ENCODE results near the gene CDK5RAP1.
"Not testable (repeated sequence)": the region's sequence is repeated elsewhere in the genome, so short reads cannot be mapped to it uniquely, and the experiment has no call there.

The CDK5RAP1 gene

GRCh38 chr20:33393609-33394008 lies 7.7 kb downstream of the CDK5RAP1 start:
- H3K4me3 ChIP-seq (ENCODE audit: low read length): no peak overlapping the region
- TF ChIP-seq CTCF (conservative IDR thresholded peaks at IDR 0.05; ENCODE audit: low read length): no peak
- DNase-seq (ENCODE audit: low read depth): peak; percentile 61

- DNase-seq (ENCODE audit: low read depth): peak; percentile 97
- no peak for TF ChIP-seq CTCF (conservative IDR thresholded peaks at IDR 0.05; ENCODE audit: low read length)
These were observed 9.4 kb downstream of the CDK5RAP1 start for GRCh38 chr20:33391722-33392415.

GRCh38 chr20:33389326-33389725 lies 12.0 kb downstream of the CDK5RAP1 start:
- DNase-seq (ENCODE audit: low read depth): not testable (repeated sequence)

More at GRCh38 chr20:33391722-33392415, 9.4 kb downstream of the CDK5RAP1 start:
- no peak overlapping the region for H3K4me3 ChIP-seq (ENCODE audit: low read length)

GRCh38 chr20:33388268-33388667 lies 13.1 kb downstream of the CDK5RAP1 start:
- DNase-seq (ENCODE audit: low read depth): no peak
- no peak for TF ChIP-seq CTCF (conservative IDR thresholded peaks at IDR 0.05; ENCODE audit: low read length)
- no peak overlapping the region for H3K4me3 ChIP-seq (ENCODE audit: low read length)

More at GRCh38 chr20:33389326-33389725, 12.0 kb downstream of the CDK5RAP1 start:
- not testable (repeated sequence) for H3K4me3 ChIP-seq (ENCODE audit: low read length)

- DNase-seq (ENCODE audit: low read depth): peak; percentile 65
- TF ChIP-seq CTCF (conservative IDR thresholded peaks at IDR 0.05; ENCODE audit: low read length): no peak
- H3K4me3 ChIP-seq (ENCODE audit: low read length): no peak overlapping the region
These were observed 14.1 kb downstream of the CDK5RAP1 start for GRCh38 chr20:33387177-33387576.

GRCh38 chr20:33386673-33387072 lies 14.6 kb downstream of the CDK5RAP1 start:
- no peak for TF ChIP-seq CTCF (conservative IDR thresholded peaks at IDR 0.05; ENCODE audit: low read length)
- H3K4me3 ChIP-seq (ENCODE audit: low read length): no peak overlapping the region
- DNase-seq (ENCODE audit: low read depth): no peak

- TF ChIP-seq CTCF (conservative IDR thresholded peaks at IDR 0.05; ENCODE audit: low read length): no peak
- DNase-seq (ENCODE audit: low read depth): no peak
- no peak overlapping the region for H3K4me3 ChIP-seq (ENCODE audit: low read length)
These were observed 24.0 kb downstream of the CDK5RAP1 start for GRCh38 chr20:33377366-33377765.
